ENCODE data around the gene TDP1.

- TF ChIP-seq CTCF (IDR thresholded peaks at IDR 0.05; ENCODE audit: low read depth, low read length): no peak
- no peak for TF ChIP-seq MYC (IDR thresholded peaks at IDR 0.05; ENCODE audit: low read depth, low read length)
- TF ChIP-seq MAX (IDR thresholded peaks at IDR 0.05; ENCODE audit: low read depth, low read length): no peak
- no peak for TF ChIP-seq POLR2A (IDR thresholded peaks at IDR 0.05; ENCODE audit: extremely low read depth, insufficient read length)
These were observed 61.6 kb downstream of the TDP1 start for GRCh38 chr14:90017371-90017770.

Data from NB4 (cell line).